Calu3 (cell line): ENCODE results near the gene MOB3B. TPM values are rescaled to one million over a fixed set of nuclear protein-coding genes. Genes with fewer than 3 reads are reported as not detected.

Experiments
- BruUV-seq: library from RNA; stranded (reverse); fragments of 400-500 nt; replicated peaks from 2 replicates; lab custom pipeline; 2021; lab: Mats Ljungman, UMichigan
- CTCF ChIA-PET: fragments of 300-600 bp; sonication (Branson Sonifier 250); formaldehyde crosslinking; loops from one replicate; lab custom pipeline; 2022; ENCODE audit warnings: antibody characterized with exemption; lab: Charles Lee
- DNase-seq: peaks from one replicate; pipeline ENCODE4 v3.0.0; 2022
- H3K27ac Mint-ChIP-seq: one replicate; pipeline ENCODE4 v1.8.0; 2022; ENCODE audit warnings: mixed read lengths; ENCODE audit not compliant: unreplicated experiment
- H3K27me3 Mint-ChIP-seq: one replicate; pipeline ENCODE4 v1.8.0; 2022; ENCODE audit warnings: mixed read lengths; ENCODE audit not compliant: unreplicated experiment
- H3K36me3 Mint-ChIP-seq: one replicate; pipeline ENCODE4 v1.8.0; 2022; ENCODE audit warnings: mild to moderate bottlenecking, moderate library complexity, mixed read lengths; ENCODE audit not compliant: insufficient read depth, unreplicated experiment
- H3K4me1 Mint-ChIP-seq: one replicate; pipeline ENCODE4 v1.8.0; 2022; ENCODE audit warnings: mild to moderate bottlenecking, low read depth, mixed read lengths; ENCODE audit not compliant: unreplicated experiment
- H3K4me3 Mint-ChIP-seq: one replicate; pipeline ENCODE4 v1.8.0; 2022; ENCODE audit warnings: mild to moderate bottlenecking, low read depth, moderate library complexity, mixed read lengths; ENCODE audit not compliant: unreplicated experiment
- H3K9me3 Mint-ChIP-seq: one replicate; pipeline ENCODE4 v1.8.0; 2022; ENCODE audit warnings: low read depth, mixed read lengths; ENCODE audit not compliant: unreplicated experiment
- CTCF ChIP-seq: fragments of 200-600 bp; IDR thresholded peaks from one replicate; pipeline ENCODE4 v1.8.0; 2022; ENCODE audit warnings: antibody characterized with exemption; ENCODE audit not compliant: unreplicated experiment
- intact Hi-C: fragments of 100-400 bp; cut with micrococcal nuclease; formaldehyde crosslinking; loops from one replicate; pipeline ENCODE4 v1.10.0; 2022; ENCODE audit not compliant: unreplicated experiment
- total RNA-seq: library from RNA; stranded (reverse); gene quantifications from 2 replicates; pipeline ENCODE4 v1.2.3, GENCODE V29; 2022

MOB3B gene
- total RNA-seq, 1 experiment from 2014 or later: 7.6 TPM

- BruUV-seq: no TSS peak
- Mint-ChIP-seq H3K4me3 (no peak overlapping the region), H3K4me1 (peaks cover 72% of the 10 kb centered on the region), H3K27me3 (no peaks in the 10 kb centered on the region), H3K9me3 (no peaks in the 10 kb centered on the region), H3K36me3 (no peaks in the 10 kb centered on the region), H3K27ac (no peak overlapping the region)
- intact Hi-C loops: no loop called here
- CTCF ChIA-PET: no interaction called here
- no peak for TF ChIP-seq CTCF
- no peak for DNase-seq
These were observed 160.0 kb downstream of the MOB3B start for GRCh38 chr9:27369591-27369990.

- intact Hi-C loops: no loop called here
- DNase-seq: no peak
- Mint-ChIP-seq H3K4me3 (no peak overlapping the region), H3K27me3 (no peaks in the 10 kb centered on the region), H3K27ac (peak overlapping the region; percentile 28), H3K9me3 (no peaks in the 10 kb centered on the region), H3K4me1 (peaks cover 72% of the 10 kb centered on the region), H3K36me3 (no peaks in the 10 kb centered on the region)
- CTCF ChIA-PET: no interaction called here
- BruUV-seq: no TSS peak
- no peak for TF ChIP-seq CTCF
These were observed 161.2 kb downstream of the MOB3B start for GRCh38 chr9:27368316-27368985.

GRCh38 chr9:27367921-27368315, 161.7 kb downstream of the MOB3B start:
- Mint-ChIP-seq H3K27ac (peak overlapping the region; percentile 28), H3K9me3 (no peaks in the 10 kb centered on the region), H3K4me3 (no peak overlapping the region), H3K36me3 (no peaks in the 10 kb centered on the region), H3K27me3 (no peaks in the 10 kb centered on the region), H3K4me1 (peaks cover 71% of the 10 kb centered on the region)
- CTCF ChIA-PET: no interaction called here
- BruUV-seq: no TSS peak
- DNase-seq: no peak
- no peak for TF ChIP-seq CTCF
- intact Hi-C loops: no loop called here

GRCh38 chr9:27367175-27367798, 162.3 kb downstream of the MOB3B start:
- Mint-ChIP-seq H3K27ac (no peak overlapping the region), H3K4me1 (peaks cover 65% of the 10 kb centered on the region), H3K36me3 (no peaks in the 10 kb centered on the region), H3K27me3 (no peaks in the 10 kb centered on the region), H3K4me3 (no peak overlapping the region), H3K9me3 (no peaks in the 10 kb centered on the region)
- BruUV-seq: no TSS peak
- intact Hi-C loops: no loop called here
- DNase-seq: no peak
- TF ChIP-seq CTCF: no peak
- CTCF ChIA-PET: no interaction called here
